Activated T-helper 1 cell treated with anti-CD3 and anti-CD28 coated beads, Interleukin-12 subunit alpha, Interleukin-12 subunit beta, Interleukin-2, Interleukin-4 antibody, amounts not matched to agents 30 ng/mL and 10 ng/mL and 1 ng/mL, durations not matched to agents 14 hours and 24 hours and 36 hours (primary cell): ENCODE measurements around the gene CASP7. TPM values are rescaled to one million over a fixed set of nuclear protein-coding genes. Genes with fewer than 3 reads are reported as not detected.

Experiments used
- DNase-seq: peaks from one replicate; pipeline ENCODE4 v3.0.0; 2021; ENCODE audit warnings: low spot score
- H3K27ac Mint-ChIP-seq: one replicate; pipeline ENCODE4 v1.8.0; 2021; ENCODE audit warnings: mild to moderate bottlenecking, mixed read lengths
- H3K27me3 Mint-ChIP-seq: one replicate; pipeline ENCODE4 v1.8.0; 2022; ENCODE audit warnings: mild to moderate bottlenecking, moderate library complexity, mixed read lengths; ENCODE audit not compliant: insufficient read depth
- H3K36me3 Mint-ChIP-seq: one replicate; pipeline ENCODE4 v1.8.0; 2021; ENCODE audit warnings: low read depth, mixed read lengths
- H3K4me1 Mint-ChIP-seq: one replicate; pipeline ENCODE4 v1.8.0; 2021; ENCODE audit warnings: low read depth, mixed read lengths
- H3K4me3 Mint-ChIP-seq: one replicate; pipeline ENCODE4 v1.8.0; 2021; ENCODE audit warnings: mild to moderate bottlenecking, moderate library complexity, mixed read lengths
- H3K9me3 Mint-ChIP-seq: one replicate; pipeline ENCODE4 v1.8.0; 2021; ENCODE audit warnings: mixed read lengths
- intact Hi-C: fragments of 100-400 bp; cut with micrococcal nuclease; formaldehyde crosslinking; loops from one replicate; pipeline ENCODE4 v1.15.1; 2024
- total RNA-seq: library from RNA; stranded (reverse); gene quantifications from 2 replicates; pipeline ENCODE4 v1.2.3, GENCODE V29; 2022

CASP7 gene
- total RNA-seq = 20.7 and 25.1 TPM in 2 replicates

- Mint-ChIP-seq H3K27me3 (peaks cover 9% of the 10 kb centered on the region), H3K4me3 (peak within 1 kb of the TSS; percentile 99), H3K27ac (peak within 1 kb of the TSS; percentile 98), H3K4me1 (peaks cover 51% of the 10 kb centered on the region), H3K9me3 (peaks cover 14% of the 10 kb centered on the region), H3K36me3 (peaks cover 23% of the 10 kb centered on the region)
- peak; percentile 84 for DNase-seq
- intact Hi-C loops = loop anchor here (1.0 to 10.0 kb wide), 11 partner anchors 10 to 1287 kb away; partner anchors contain the start of genes CCDC186, DCLRE1A and NHLRC2
Measured at GRCh38 chr10:113679463-113680189, at the start of gene CASP7. CASP7 (plus strand) TSS chr10:113679912; CDS start chr10:113697494, 17,582 bp downstream.

- Mint-ChIP-seq H3K36me3 (no peaks in the 10 kb centered on the region), H3K4me1 (no peaks in the 10 kb centered on the region), H3K4me3 (no peak overlapping the region), H3K9me3 (no peaks in the 10 kb centered on the region), H3K27ac (no peak overlapping the region), H3K27me3 (peaks cover 9% of the 10 kb centered on the region)
- intact Hi-C loops = no loop called here
- no peak for DNase-seq
Measured at GRCh38 chr10:113630929-113631533, 48.7 kb upstream of the CASP7 start.

GRCh38 chr10:113631684-113632367 lies 47.9 kb upstream of the CASP7 start:
- Mint-ChIP-seq H3K9me3 (no peaks in the 10 kb centered on the region), H3K27me3 (peaks cover 9% of the 10 kb centered on the region), H3K27ac (no peak overlapping the region), H3K4me3 (no peak overlapping the region), H3K36me3 (no peaks in the 10 kb centered on the region), H3K4me1 (no peaks in the 10 kb centered on the region)
- intact Hi-C loops = no loop called here
- no peak for DNase-seq

- Mint-ChIP-seq H3K27me3 (peaks cover 13% of the 10 kb centered on the region), H3K4me1 (peaks cover 3% of the 10 kb centered on the region), H3K9me3 (no peaks in the 10 kb centered on the region), H3K36me3 (no peaks in the 10 kb centered on the region), H3K4me3 (no peak overlapping the region), H3K27ac (no peak overlapping the region)
- intact Hi-C loops = no loop called here
- no peak for DNase-seq
Measured at GRCh38 chr10:113639966-113640365, 39.7 kb upstream of the CASP7 start.

GRCh38 chr10:113641702-113642101 lies 38.0 kb upstream of the CASP7 start:
- Mint-ChIP-seq H3K27me3 (peaks cover 17% of the 10 kb centered on the region), H3K4me3 (no peak overlapping the region), H3K9me3 (no peaks in the 10 kb centered on the region), H3K36me3 (no peaks in the 10 kb centered on the region), H3K4me1 (peaks cover 3% of the 10 kb centered on the region), H3K27ac (no peak overlapping the region)
- intact Hi-C loops = no loop called here
- no peak for DNase-seq

- intact Hi-C loops = no loop called here
- H3K27me3 Mint-ChIP-seq = peaks cover 17% of the 10 kb centered on the region
- no peak overlapping the region for H3K4me3 Mint-ChIP-seq
- DNase-seq = no peak
- no peaks in the 10 kb centered on the region for H3K9me3 Mint-ChIP-seq
- no peaks in the 10 kb centered on the region for H3K36me3 Mint-ChIP-seq
- no peak overlapping the region for H3K27ac Mint-ChIP-seq
- H3K4me1 Mint-ChIP-seq = peaks cover 3% of the 10 kb centered on the region
Measured at GRCh38 chr10:113643183-113643582, 36.5 kb upstream of the CASP7 start.

- Mint-ChIP-seq H3K4me3 (no peak overlapping the region), H3K9me3 (no peaks in the 10 kb centered on the region), H3K4me1 (peaks cover 3% of the 10 kb centered on the region), H3K27ac (no peak overlapping the region), H3K27me3 (peaks cover 22% of the 10 kb centered on the region), H3K36me3 (no peaks in the 10 kb centered on the region)
- intact Hi-C loops = no loop called here
- DNase-seq = no peak
Measured at GRCh38 chr10:113644185-113645120, 35.3 kb upstream of the CASP7 start.

- intact Hi-C loops = no loop called here
- Mint-ChIP-seq H3K27me3 (peaks cover 10% of the 10 kb centered on the region), H3K9me3 (no peaks in the 10 kb centered on the region), H3K27ac (no peak overlapping the region), H3K36me3 (no peaks in the 10 kb centered on the region), H3K4me3 (no peak overlapping the region), H3K4me1 (peaks cover 3% of the 10 kb centered on the region)
- no peak for DNase-seq
Measured at GRCh38 chr10:113646336-113647201, 33.1 kb upstream of the CASP7 start.

- Mint-ChIP-seq H3K9me3 (no peaks in the 10 kb centered on the region), H3K27ac (no peak overlapping the region), H3K36me3 (no peaks in the 10 kb centered on the region), H3K27me3 (peaks cover 10% of the 10 kb centered on the region), H3K4me1 (peaks cover 3% of the 10 kb centered on the region), H3K4me3 (no peak overlapping the region)
- intact Hi-C loops = no loop called here
- DNase-seq = no peak
Measured at GRCh38 chr10:113647812-113648211, 31.9 kb upstream of the CASP7 start.

- Mint-ChIP-seq H3K9me3 (no peaks in the 10 kb centered on the region), H3K4me1 (peaks cover 3% of the 10 kb centered on the region), H3K27ac (no peak overlapping the region), H3K4me3 (no peak overlapping the region), H3K27me3 (peaks cover 10% of the 10 kb centered on the region), H3K36me3 (no peaks in the 10 kb centered on the region)
- intact Hi-C loops = no loop called here
- DNase-seq = no peak
Measured at GRCh38 chr10:113648478-113648877, 31.2 kb upstream of the CASP7 start.

GRCh38 chr10:113650172-113650571 lies 29.5 kb upstream of the CASP7 start:
- Mint-ChIP-seq H3K4me1 (no peaks in the 10 kb centered on the region), H3K27ac (no peak overlapping the region), H3K4me3 (no peak overlapping the region), H3K36me3 (no peaks in the 10 kb centered on the region), H3K27me3 (peaks cover 16% of the 10 kb centered on the region), H3K9me3 (no peaks in the 10 kb centered on the region)
- no peak for DNase-seq
- intact Hi-C loops = no loop called here

GRCh38 chr10:113651021-113651420 lies 28.7 kb upstream of the CASP7 start:
- Mint-ChIP-seq H3K9me3 (no peaks in the 10 kb centered on the region), H3K27ac (no peak overlapping the region), H3K27me3 (peaks cover 12% of the 10 kb centered on the region), H3K4me3 (no peak overlapping the region), H3K36me3 (no peaks in the 10 kb centered on the region), H3K4me1 (no peaks in the 10 kb centered on the region)
- no peak for DNase-seq
- intact Hi-C loops = no loop called here
